Activated T-cell treated with anti-CD3 and anti-CD28 coated beads, Interleukin-2, amount 50 U/mL, for 24 hours (primary cell): ENCODE measurements around the gene MAP3K21.

Source experiments
- DNase-seq: peaks from one replicate; pipeline ENCODE4 v3.0.0-alpha.2; 2020
- H3K27ac Mint-ChIP-seq: 2 replicates; pipeline ENCODE4 v1.8.0; 2020; ENCODE audit warnings: mild to moderate bottlenecking, mixed read lengths
- H3K27me3 Mint-ChIP-seq: 2 replicates; pipeline ENCODE4 v1.8.0; 2020; ENCODE audit warnings: mixed read lengths
- H3K36me3 Mint-ChIP-seq: 2 replicates; pipeline ENCODE4 v1.8.0; 2020; ENCODE audit warnings: low read depth, mixed read lengths
- H3K4me1 Mint-ChIP-seq: 2 replicates; pipeline ENCODE4 v1.8.0; 2020; ENCODE audit warnings: low read depth, mixed read lengths
- H3K4me3 Mint-ChIP-seq: 2 replicates; pipeline ENCODE4 v1.8.0; 2020; ENCODE audit warnings: mild to moderate bottlenecking, moderate library complexity, mixed read lengths
- H3K9me3 Mint-ChIP-seq: 2 replicates; pipeline ENCODE4 v1.8.0; 2020; ENCODE audit warnings: mixed read lengths

The MAP3K21 gene

GRCh38 chr1:233336554-233337456, 9.3 kb downstream of the MAP3K21 start:
- no peak overlapping the region for H3K4me3 Mint-ChIP-seq
- DNase-seq = no peak
- H3K27ac Mint-ChIP-seq = no peak overlapping the region
- no peaks in the 10 kb centered on the region for H3K4me1 Mint-ChIP-seq
- H3K27me3 Mint-ChIP-seq = peaks cover 52% of the 10 kb centered on the region
- H3K9me3 Mint-ChIP-seq = no peaks in the 10 kb centered on the region
- no peaks in the 10 kb centered on the region for H3K36me3 Mint-ChIP-seq

GRCh38 chr1:233337505-233337904, 10.0 kb downstream of the MAP3K21 start:
- Mint-ChIP-seq H3K27ac (no peak overlapping the region), H3K36me3 (no peaks in the 10 kb centered on the region), H3K4me3 (no peak overlapping the region), H3K9me3 (no peaks in the 10 kb centered on the region), H3K27me3 (peaks cover 49% of the 10 kb centered on the region), H3K4me1 (no peaks in the 10 kb centered on the region)
- no peak for DNase-seq

- Mint-ChIP-seq H3K4me3 (no peak overlapping the region), H3K36me3 (no peaks in the 10 kb centered on the region)
Observed at GRCh38 chr1:233338102-233338501, 10.6 kb downstream of the MAP3K21 start.

GRCh38 chr1:233340031-233340555, 12.6 kb downstream of the MAP3K21 start:
- peaks cover 59% of the 10 kb centered on the region for H3K27me3 Mint-ChIP-seq
- no peak overlapping the region for H3K4me3 Mint-ChIP-seq
- no peaks in the 10 kb centered on the region for H3K4me1 Mint-ChIP-seq
- no peak for DNase-seq
- no peaks in the 10 kb centered on the region for H3K9me3 Mint-ChIP-seq
- no peak overlapping the region for H3K27ac Mint-ChIP-seq
- no peaks in the 10 kb centered on the region for H3K36me3 Mint-ChIP-seq

More at GRCh38 chr1:233338102-233338501, 10.6 kb downstream of the MAP3K21 start:
- Mint-ChIP-seq H3K9me3 (no peaks in the 10 kb centered on the region), H3K27ac (no peak overlapping the region), H3K4me1 (no peaks in the 10 kb centered on the region), H3K27me3 (peaks cover 54% of the 10 kb centered on the region)
- no peak for DNase-seq

GRCh38 chr1:233340966-233341516, 13.5 kb downstream of the MAP3K21 start:
- Mint-ChIP-seq H3K36me3 (no peaks in the 10 kb centered on the region), H3K9me3 (no peaks in the 10 kb centered on the region), H3K4me3 (no peak overlapping the region), H3K27ac (no peak overlapping the region), H3K27me3 (peaks cover 59% of the 10 kb centered on the region), H3K4me1 (no peaks in the 10 kb centered on the region)
- DNase-seq = no peak

GRCh38 chr1:233342086-233342485, 14.6 kb downstream of the MAP3K21 start:
- H3K27ac Mint-ChIP-seq = no peak overlapping the region
- no peaks in the 10 kb centered on the region for H3K36me3 Mint-ChIP-seq
- peaks cover 53% of the 10 kb centered on the region for H3K27me3 Mint-ChIP-seq
- H3K4me3 Mint-ChIP-seq = no peak overlapping the region
- H3K4me1 Mint-ChIP-seq = no peaks in the 10 kb centered on the region
- DNase-seq = no peak
- H3K9me3 Mint-ChIP-seq = no peaks in the 10 kb centered on the region

GRCh38 chr1:233343262-233343661, 15.7 kb downstream of the MAP3K21 start:
- H3K4me1 Mint-ChIP-seq = no peaks in the 10 kb centered on the region
- H3K9me3 Mint-ChIP-seq = no peaks in the 10 kb centered on the region
- H3K27me3 Mint-ChIP-seq = peaks cover 43% of the 10 kb centered on the region
- DNase-seq = no peak
- no peak overlapping the region for H3K4me3 Mint-ChIP-seq
- H3K27ac Mint-ChIP-seq = no peak overlapping the region
- no peaks in the 10 kb centered on the region for H3K36me3 Mint-ChIP-seq

GRCh38 chr1:233347338-233347737, 19.8 kb downstream of the MAP3K21 start:
- no peaks in the 10 kb centered on the region for H3K9me3 Mint-ChIP-seq
- peaks cover 17% of the 10 kb centered on the region for H3K27me3 Mint-ChIP-seq
- no peak overlapping the region for H3K4me3 Mint-ChIP-seq
- H3K27ac Mint-ChIP-seq = no peak overlapping the region
- no peaks in the 10 kb centered on the region for H3K36me3 Mint-ChIP-seq
- no peaks in the 10 kb centered on the region for H3K4me1 Mint-ChIP-seq
- no peak for DNase-seq

GRCh38 chr1:233349137-233349536, 21.6 kb downstream of the MAP3K21 start:
- H3K27me3 Mint-ChIP-seq = peaks cover under 1% of the 10 kb centered on the region
- H3K9me3 Mint-ChIP-seq = no peaks in the 10 kb centered on the region
- H3K4me3 Mint-ChIP-seq = no peak overlapping the region
- H3K36me3 Mint-ChIP-seq = no peaks in the 10 kb centered on the region
- no peaks in the 10 kb centered on the region for H3K4me1 Mint-ChIP-seq
- DNase-seq = no peak
- no peak overlapping the region for H3K27ac Mint-ChIP-seq

- Mint-ChIP-seq H3K27me3 (peaks cover 4% of the 10 kb centered on the region), H3K9me3 (no peaks in the 10 kb centered on the region), H3K27ac (no peak overlapping the region), H3K4me3 (no peak overlapping the region), H3K36me3 (no peaks in the 10 kb centered on the region), H3K4me1 (peaks cover 20% of the 10 kb centered on the region)
- DNase-seq = no peak
Observed at GRCh38 chr1:233354983-233355382, 27.5 kb downstream of the MAP3K21 start.

- Mint-ChIP-seq H3K36me3 (no peaks in the 10 kb centered on the region), H3K27me3 (peaks cover 4% of the 10 kb centered on the region), H3K9me3 (no peaks in the 10 kb centered on the region), H3K27ac (peak overlapping the region; percentile 51), H3K4me3 (no peak overlapping the region), H3K4me1 (peaks cover 20% of the 10 kb centered on the region)
- no peak for DNase-seq
Observed at GRCh38 chr1:233355841-233356704, 28.5 kb downstream of the MAP3K21 start.

GRCh38 chr1:233356705-233356987, 29.1 kb downstream of the MAP3K21 start:
- Mint-ChIP-seq H3K27ac (peak overlapping the region; percentile 30), H3K9me3 (no peaks in the 10 kb centered on the region), H3K27me3 (peaks cover 4% of the 10 kb centered on the region), H3K4me3 (no peak overlapping the region), H3K4me1 (peaks cover 20% of the 10 kb centered on the region), H3K36me3 (no peaks in the 10 kb centered on the region)
- no peak for DNase-seq

GRCh38 chr1:233357595-233358397, 30.3 kb downstream of the MAP3K21 start:
- Mint-ChIP-seq H3K36me3 (no peaks in the 10 kb centered on the region), H3K4me1 (peaks cover 20% of the 10 kb centered on the region), H3K27me3 (peaks cover 4% of the 10 kb centered on the region), H3K9me3 (no peaks in the 10 kb centered on the region), H3K27ac (no peak overlapping the region), H3K4me3 (no peak overlapping the region)
- no peak for DNase-seq

- peaks cover 20% of the 10 kb centered on the region for H3K4me1 Mint-ChIP-seq
- peaks cover 5% of the 10 kb centered on the region for H3K27me3 Mint-ChIP-seq
- no peaks in the 10 kb centered on the region for H3K36me3 Mint-ChIP-seq
- no peak overlapping the region for H3K4me3 Mint-ChIP-seq
- no peaks in the 10 kb centered on the region for H3K9me3 Mint-ChIP-seq
- no peak overlapping the region for H3K27ac Mint-ChIP-seq
- DNase-seq = no peak
Observed at GRCh38 chr1:233359431-233359830, 31.9 kb downstream of the MAP3K21 start.
